SK-N-SH treated with all-trans-retinoic acid at 6 μM for 48 hours (cell line): ENCODE results near the gene LTF.

Source experiments
- ATAC-seq: fragments of 200-7000 bp; cut with Tn5 transposase; 3 replicates; pipeline ENCODE4 v1.9.1; 2020; ENCODE audit warnings: mild to moderate bottlenecking, moderate library complexity
- ARNTL ChIP-seq: fragments of 450-650 bp; formaldehyde crosslinking; IDR thresholded peaks from 2 replicates; pipeline ENCODE4 v1.5.0; 2020; ENCODE audit warnings: low read depth, mild to moderate bottlenecking, moderate library complexity, borderline replicate concordance
- ESRRG ChIP-seq: fragments of 250-450 bp; sonication (Bioruptor Pico); IDR thresholded peaks from 2 replicates; pipeline ENCODE4 v1.6.1; 2021; ENCODE audit warnings: mild to moderate bottlenecking
- ISL1 ChIP-seq: fragments of 250-450 bp; sonication (Bioruptor Pico); IDR thresholded peaks from 2 replicates; pipeline ENCODE4 v2.1.2; 2022; ENCODE audit warnings: mild to moderate bottlenecking, moderate library complexity
- OSR1 ChIP-seq: fragments of 250-450 bp; sonication (Bioruptor Pico); IDR thresholded peaks from 2 replicates; pipeline ENCODE4 v1.8.0; 2022; ENCODE audit warnings: moderate library complexity, mild to moderate bottlenecking, inconsistent platforms
- PPARA ChIP-seq: fragments of 250-450 bp; sonication (Bioruptor Pico); IDR thresholded peaks from 2 replicates; pipeline ENCODE4 v1.5.0; 2020; ENCODE audit warnings: mild to moderate bottlenecking, borderline replicate concordance
- RARB ChIP-seq: fragments of 250-450 bp; sonication (Bioruptor Pico); IDR thresholded peaks from 2 replicates; pipeline ENCODE4 v1.8.0; 2021; ENCODE audit warnings: mild to moderate bottlenecking, moderate library complexity
- SNAI2 ChIP-seq: fragments of 250-450 bp; sonication (Bioruptor Pico); IDR thresholded peaks from 2 replicates; pipeline ENCODE4 v1.5.0; 2020; ENCODE audit warnings: mild to moderate bottlenecking, moderate library complexity
- TCF4 ChIP-seq: fragments of 250-450 bp; sonication (Bioruptor Pico); IDR thresholded peaks from 2 replicates; pipeline ENCODE4 v1.8.0; 2021; ENCODE audit warnings: mild to moderate bottlenecking, moderate library complexity, borderline replicate concordance
- ZC3H10 ChIP-seq: fragments of 250-450 bp; sonication (Bioruptor Pico); IDR thresholded peaks from 2 replicates; pipeline ENCODE4 v1.5.1; 2021; ENCODE audit warnings: mild to moderate bottlenecking, moderate library complexity
- ZFP3 ChIP-seq: fragments of 250-450 bp; sonication (Bioruptor Pico); IDR thresholded peaks from 2 replicates; pipeline ENCODE4 v1.5.0; 2020; ENCODE audit warnings: mild to moderate bottlenecking, moderate library complexity
- ZFP30 ChIP-seq: fragments of 450-650 bp; formaldehyde crosslinking; IDR thresholded peaks from 2 replicates; pipeline ENCODE4 v1.5.0; 2022; ENCODE audit warnings: mild to moderate bottlenecking, moderate library complexity
- ZNF70 ChIP-seq: fragments of 450-650 bp; formaldehyde crosslinking; IDR thresholded peaks from 2 replicates; pipeline ENCODE4 v1.5.0; 2020; ENCODE audit warnings: mild to moderate bottlenecking, moderate library complexity
- ZNF8 ChIP-seq: fragments of 450-650 bp; formaldehyde crosslinking; IDR thresholded peaks from 2 replicates; pipeline ENCODE4 v1.5.0; 2020; ENCODE audit warnings: mild to moderate bottlenecking, moderate library complexity
- TF ChIP-seq, protein P1 (sequence below): fragments of 250-450 bp; sonication (Bioruptor Pico); IDR thresholded peaks from 2 replicates; pipeline ENCODE4 v1.8.0; 2020; ENCODE audit warnings: mild to moderate bottlenecking, moderate library complexity, borderline replicate concordance
- TF ChIP-seq, protein P2 (sequence below): fragments of 250-450 bp; sonication (Bioruptor Pico); IDR thresholded peaks from 2 replicates; pipeline ENCODE4 v1.8.0; 2021; ENCODE audit warnings: low read depth, mild to moderate bottlenecking, moderate library complexity, borderline replicate concordance
- TF ChIP-seq, protein P3 (sequence below): fragments of 250-450 bp; sonication (Bioruptor Pico); IDR thresholded peaks from 2 replicates; pipeline ENCODE4 v1.5.1; 2021; ENCODE audit warnings: mild to moderate bottlenecking, moderate library complexity
- TF ChIP-seq, protein P4 (sequence below): fragments of 250-450 bp; sonication (Bioruptor Pico); IDR thresholded peaks from 2 replicates; pipeline ENCODE4 v1.5.1; 2020; ENCODE audit warnings: low read depth, mild to moderate bottlenecking, moderate library complexity

Gene LTF

DNA sequence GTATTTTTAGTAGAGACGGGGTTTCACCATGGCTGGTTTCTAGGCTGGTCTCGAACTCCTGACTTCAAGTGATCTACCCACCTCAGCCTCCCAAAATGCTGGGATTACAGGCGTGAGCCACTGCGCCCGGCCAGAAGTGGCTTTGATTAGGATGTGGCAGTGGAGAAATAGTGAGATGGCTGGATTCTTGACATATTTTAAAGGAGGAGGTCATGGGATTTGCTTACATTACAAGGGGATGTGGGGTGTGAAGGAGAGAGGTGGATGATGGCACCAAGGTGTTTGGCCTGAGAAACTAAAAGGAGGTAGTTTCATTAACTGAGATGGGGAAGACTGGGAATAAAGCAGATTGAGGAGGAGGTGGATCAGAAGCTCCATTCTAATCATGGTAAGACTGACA lies 15.0 kb upstream of the LTF start (continued):
- TF ChIP-seq RARB: no peak

DNA sequence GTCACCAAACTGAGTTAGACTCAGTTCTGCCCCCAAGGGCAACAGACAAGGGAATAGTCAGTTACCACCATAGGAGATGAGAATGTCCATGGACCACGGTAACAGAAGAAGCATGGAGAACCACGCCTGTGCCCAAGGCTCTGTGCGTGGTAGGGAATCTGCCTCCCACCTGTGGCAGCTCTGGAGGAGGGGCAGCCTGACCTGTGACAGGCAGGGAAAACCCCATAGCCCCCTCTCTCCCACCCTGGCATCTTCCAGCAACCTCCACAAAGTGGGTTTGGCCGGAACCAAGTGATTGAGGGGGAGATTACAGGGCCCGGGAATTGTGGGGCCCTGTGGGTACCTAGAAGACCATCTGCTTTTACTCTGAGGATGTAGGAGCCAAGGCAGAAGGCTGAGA lies 14.3 kb upstream of the LTF start:
- TF ChIP-seq, protein P1, sequence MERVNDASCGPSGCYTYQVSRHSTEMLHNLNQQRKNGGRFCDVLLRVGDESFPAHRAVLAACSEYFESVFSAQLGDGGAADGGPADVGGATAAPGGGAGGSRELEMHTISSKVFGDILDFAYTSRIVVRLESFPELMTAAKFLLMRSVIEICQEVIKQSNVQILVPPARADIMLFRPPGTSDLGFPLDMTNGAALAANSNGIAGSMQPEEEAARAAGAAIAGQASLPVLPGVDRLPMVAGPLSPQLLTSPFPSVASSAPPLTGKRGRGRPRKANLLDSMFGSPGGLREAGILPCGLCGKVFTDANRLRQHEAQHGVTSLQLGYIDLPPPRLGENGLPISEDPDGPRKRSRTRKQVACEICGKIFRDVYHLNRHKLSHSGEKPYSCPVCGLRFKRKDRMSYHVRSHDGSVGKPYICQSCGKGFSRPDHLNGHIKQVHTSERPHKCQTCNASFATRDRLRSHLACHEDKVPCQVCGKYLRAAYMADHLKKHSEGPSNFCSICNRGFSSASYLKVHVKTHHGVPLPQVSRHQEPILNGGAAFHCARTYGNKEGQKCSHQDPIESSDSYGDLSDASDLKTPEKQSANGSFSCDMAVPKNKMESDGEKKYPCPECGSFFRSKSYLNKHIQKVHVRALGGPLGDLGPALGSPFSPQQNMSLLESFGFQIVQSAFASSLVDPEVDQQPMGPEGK: no peak
- TF ChIP-seq, protein P2, sequence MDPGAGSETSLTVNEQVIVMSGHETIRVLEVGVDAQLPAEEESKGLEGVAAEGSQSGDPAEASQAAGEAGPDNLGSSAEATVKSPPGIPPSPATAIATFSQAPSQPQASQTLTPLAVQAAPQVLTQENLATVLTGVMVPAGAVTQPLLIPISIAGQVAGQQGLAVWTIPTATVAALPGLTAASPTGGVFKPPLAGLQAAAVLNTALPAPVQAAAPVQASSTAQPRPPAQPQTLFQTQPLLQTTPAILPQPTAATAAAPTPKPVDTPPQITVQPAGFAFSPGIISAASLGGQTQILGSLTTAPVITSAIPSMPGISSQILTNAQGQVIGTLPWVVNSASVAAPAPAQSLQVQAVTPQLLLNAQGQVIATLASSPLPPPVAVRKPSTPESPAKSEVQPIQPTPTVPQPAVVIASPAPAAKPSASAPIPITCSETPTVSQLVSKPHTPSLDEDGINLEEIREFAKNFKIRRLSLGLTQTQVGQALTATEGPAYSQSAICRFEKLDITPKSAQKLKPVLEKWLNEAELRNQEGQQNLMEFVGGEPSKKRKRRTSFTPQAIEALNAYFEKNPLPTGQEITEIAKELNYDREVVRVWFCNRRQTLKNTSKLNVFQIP (CRISPR knock-in tag): no peak
- TF ChIP-seq ARNTL (CRISPR knock-in tag) (no peak), ZFP30 (CRISPR knock-in tag) (no peak), RARB (no peak), ZC3H10 (no peak)
- no peak for ATAC-seq

DNA sequence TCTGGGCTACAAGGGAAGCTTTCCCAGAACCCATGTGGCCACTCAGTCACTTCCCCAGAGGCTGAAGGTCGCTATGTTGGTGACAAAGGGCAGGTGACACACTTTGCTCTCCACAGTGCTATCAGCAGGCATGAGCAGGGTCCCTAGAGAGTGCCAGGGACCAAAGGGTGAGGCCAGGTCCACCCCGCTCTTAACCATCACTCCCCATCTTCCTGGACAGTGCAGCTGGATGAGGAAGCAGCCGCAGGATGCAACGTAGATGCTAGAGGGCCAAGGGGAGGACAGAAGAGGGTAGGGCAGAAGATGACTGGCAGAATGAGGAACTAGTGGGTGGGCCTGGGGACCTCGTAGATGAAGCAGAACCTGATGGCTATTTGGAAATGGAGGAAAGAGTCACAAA lies 13.6 kb upstream of the LTF start:
- TF ChIP-seq ZNF70 (CRISPR knock-in tag): no peak
- TF ChIP-seq SNAI2: no peak
- no peak for TF ChIP-seq ESRRG
- no peak for TF ChIP-seq ZNF8
- no peak for TF ChIP-seq ISL1 (CRISPR knock-in tag)
- TF ChIP-seq, protein P3, sequence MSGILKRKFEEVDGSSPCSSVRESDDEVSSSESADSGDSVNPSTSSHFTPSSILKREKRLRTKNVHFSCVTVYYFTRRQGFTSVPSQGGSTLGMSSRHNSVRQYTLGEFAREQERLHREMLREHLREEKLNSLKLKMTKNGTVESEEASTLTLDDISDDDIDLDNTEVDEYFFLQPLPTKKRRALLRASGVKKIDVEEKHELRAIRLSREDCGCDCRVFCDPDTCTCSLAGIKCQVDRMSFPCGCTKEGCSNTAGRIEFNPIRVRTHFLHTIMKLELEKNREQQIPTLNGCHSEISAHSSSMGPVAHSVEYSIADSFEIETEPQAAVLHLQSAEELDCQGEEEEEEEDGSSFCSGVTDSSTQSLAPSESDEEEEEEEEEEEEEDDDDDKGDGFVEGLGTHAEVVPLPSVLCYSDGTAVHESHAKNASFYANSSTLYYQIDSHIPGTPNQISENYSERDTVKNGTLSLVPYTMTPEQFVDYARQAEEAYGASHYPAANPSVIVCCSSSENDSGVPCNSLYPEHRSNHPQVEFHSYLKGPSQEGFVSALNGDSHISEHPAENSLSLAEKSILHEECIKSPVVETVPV (CRISPR knock-in tag): no peak
- TF ChIP-seq ZC3H10: no peak
- no peak for TF ChIP-seq OSR1
- no peak for ATAC-seq

DNA sequence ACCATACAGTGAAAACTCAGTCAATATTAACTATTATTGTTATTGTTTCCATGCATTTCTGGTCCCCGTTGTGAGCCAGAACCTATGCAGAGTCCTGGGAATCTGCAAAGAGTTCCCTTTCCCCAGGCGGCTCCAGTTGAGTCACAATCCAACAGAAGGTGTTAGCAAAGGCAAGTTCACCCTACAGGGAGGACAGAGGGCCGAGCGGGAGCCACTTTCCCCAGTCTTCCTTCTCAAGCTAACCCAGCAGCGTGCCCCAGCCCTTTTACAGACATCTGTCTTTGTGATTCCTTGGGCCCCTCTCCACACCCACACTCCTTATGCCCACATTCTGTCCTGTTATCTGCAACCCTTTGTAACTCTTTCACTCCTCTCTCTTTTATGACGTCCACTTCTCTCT lies 13.1 kb upstream of the LTF start:
- TF ChIP-seq, protein P4, sequence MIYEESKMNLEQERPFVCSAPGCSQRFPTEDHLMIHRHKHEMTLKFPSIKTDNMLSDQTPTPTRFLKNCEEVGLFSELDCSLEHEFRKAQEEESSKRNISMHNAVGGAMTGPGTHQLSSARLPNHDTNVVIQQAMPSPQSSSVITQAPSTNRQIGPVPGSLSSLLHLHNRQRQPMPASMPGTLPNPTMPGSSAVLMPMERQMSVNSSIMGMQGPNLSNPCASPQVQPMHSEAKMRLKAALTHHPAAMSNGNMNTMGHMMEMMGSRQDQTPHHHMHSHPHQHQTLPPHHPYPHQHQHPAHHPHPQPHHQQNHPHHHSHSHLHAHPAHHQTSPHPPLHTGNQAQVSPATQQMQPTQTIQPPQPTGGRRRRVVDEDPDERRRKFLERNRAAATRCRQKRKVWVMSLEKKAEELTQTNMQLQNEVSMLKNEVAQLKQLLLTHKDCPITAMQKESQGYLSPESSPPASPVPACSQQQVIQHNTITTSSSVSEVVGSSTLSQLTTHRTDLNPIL (CRISPR knock-in tag): no peak
- TF ChIP-seq SNAI2: no peak
- TF ChIP-seq ISL1 (CRISPR knock-in tag): no peak
- TF ChIP-seq ARNTL (CRISPR knock-in tag): no peak
- TF ChIP-seq ZFP30 (CRISPR knock-in tag): no peak
- TF ChIP-seq ESRRG: no peak
- TF ChIP-seq, protein P1: no peak
- no peak for TF ChIP-seq ZFP3 (CRISPR knock-in tag)
- TF ChIP-seq TCF4 (CRISPR knock-in tag): no peak
- no peak for TF ChIP-seq PPARA (CRISPR knock-in tag)
- TF ChIP-seq ZC3H10: no peak
- TF ChIP-seq, all 23 proteins: peak for 0
- no peak for ATAC-seq

DNA sequence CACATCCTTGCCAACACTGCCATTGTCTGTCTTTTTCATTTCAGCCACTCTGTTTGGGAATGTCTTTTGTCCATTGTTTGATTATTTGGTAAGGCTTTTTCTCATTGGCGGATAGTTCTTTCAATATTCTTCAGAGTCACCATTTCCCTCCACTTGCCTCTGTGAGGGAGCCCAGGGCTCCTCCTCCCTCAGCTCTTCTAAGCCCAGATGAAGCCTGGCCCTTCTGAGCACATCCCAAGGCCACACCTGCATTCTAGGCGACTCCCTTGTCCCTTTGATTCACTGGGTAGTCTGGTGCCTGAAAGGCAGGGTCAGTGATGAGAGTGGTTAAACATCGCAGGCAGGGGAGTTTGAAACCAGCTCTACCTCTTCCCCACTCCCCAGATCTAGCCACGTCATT lies 12.4 kb upstream of the LTF start:
- no peak for ATAC-seq

DNA sequence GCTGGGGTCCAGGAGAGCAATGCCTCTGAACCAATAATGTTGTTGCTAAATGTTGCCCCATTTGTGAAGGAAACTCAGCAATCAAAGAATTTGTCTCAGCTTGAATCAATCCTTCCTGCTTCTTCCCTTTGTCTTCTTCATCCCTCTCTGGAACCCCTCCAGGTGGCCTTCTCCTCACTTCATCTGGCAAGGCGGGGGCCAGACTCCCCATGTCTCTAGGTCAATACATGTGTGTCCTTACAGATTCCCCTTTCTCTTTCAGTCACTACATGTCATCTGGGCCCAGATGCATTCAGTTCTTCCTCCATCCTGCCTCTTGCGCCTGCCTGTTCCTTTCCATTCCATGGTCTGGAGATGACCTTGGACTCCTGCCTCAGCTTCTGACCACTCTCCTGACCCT lies 8.0 kb upstream of the LTF start:
- TF ChIP-seq PPARA (CRISPR knock-in tag): no peak
- TF ChIP-seq, protein P3 (CRISPR knock-in tag): no peak
- TF ChIP-seq OSR1: no peak
- TF ChIP-seq ESRRG: no peak
- no peak for ATAC-seq

More for the DNA sequence above, 12.4 kb upstream of the LTF start:
- no peak for TF ChIP-seq ZFP3 (CRISPR knock-in tag)
